ENCODE measurements around the gene SFRP4. TPM values are rescaled to one million over a fixed set of nuclear protein-coding genes. Genes with fewer than 3 reads are reported as not detected.

SFRP4 gene
- total and polyA plus RNA-seq, 9 of the 15 experiments (the other 6 are each of a cell fraction or from before 2014, with no cell fraction given), result not detected

DNA sequence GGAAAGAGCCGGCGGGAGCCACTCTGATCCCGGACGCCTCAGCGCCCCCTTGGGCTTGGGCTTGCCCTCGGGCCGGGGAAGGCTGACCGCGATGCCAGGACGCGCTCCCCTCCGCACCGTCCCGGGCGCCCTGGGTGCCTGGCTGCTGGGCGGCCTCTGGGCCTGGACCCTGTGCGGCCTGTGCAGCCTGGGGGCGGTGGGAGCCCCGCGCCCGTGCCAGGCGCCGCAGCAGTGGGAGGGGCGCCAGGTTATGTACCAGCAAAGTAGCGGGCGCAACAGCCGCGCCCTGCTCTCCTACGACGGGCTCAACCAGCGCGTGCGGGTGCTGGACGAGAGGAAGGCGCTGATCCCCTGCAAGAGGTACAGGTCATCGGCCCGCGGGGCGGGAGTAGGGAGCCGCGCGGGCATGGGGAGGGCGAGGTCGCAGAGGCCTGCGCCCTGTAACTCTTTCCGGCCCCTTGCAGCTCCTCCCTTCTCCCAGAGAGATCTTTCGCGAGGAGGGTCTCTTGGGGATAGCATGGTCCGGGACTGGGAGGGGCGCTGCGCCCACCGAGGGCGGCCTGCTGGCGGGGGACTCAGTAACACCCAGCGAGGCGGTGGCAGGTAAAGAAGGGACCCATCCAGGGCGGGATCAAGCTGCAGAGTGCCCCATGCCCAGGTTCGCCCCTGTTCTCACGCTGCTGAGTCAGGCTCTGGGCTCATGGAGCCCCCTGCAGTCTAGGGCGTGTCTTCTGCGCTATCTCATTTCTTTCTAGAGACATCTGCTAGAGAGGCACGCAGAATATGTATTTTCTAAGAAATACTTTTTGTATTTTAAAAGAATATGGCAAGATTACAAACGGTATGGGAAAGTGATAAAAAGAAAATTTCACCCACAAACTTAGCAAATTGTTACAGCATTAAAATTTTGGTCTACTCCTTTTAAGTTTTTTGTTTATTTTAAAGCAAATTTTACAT, 4.5 kb upstream of the SFRP4 start (continued):
- TF ChIP-seq RREB1 (CRISPR knock-in tag; IDR thresholded peaks at IDR 0.05) (no peak), DMBX1 (CRISPR knock-in tag; IDR thresholded peaks at IDR 0.05; ENCODE audit: borderline replicate concordance) (no peak), KDM1A (IDR thresholded peaks at IDR 0.05) (no peak), ZBTB8A (IDR thresholded peaks at IDR 0.05; ENCODE audit: partially characterized antibody) (no peak), ZNF277 (CRISPR knock-in tag; IDR thresholded peaks at IDR 0.05; ENCODE audit: borderline replicate concordance) (no peak), NFATC3 (IDR thresholded peaks at IDR 0.05) (no peak), ZNF77 (CRISPR knock-in tag; IDR thresholded peaks at IDR 0.05) (no peak), TBP (optimal IDR thresholded peaks at IDR 0.05; ENCODE audit: low read depth, low read length) (no peak), LARP7 (IDR thresholded peaks at IDR 0.05) (no peak), CCAR2 (IDR thresholded peaks at IDR 0.05; ENCODE audit: low read depth, low read length) (no peak), ZNF133 (CRISPR knock-in tag; IDR thresholded peaks at IDR 0.05) (no peak), DIDO1 (tag; IDR thresholded peaks at IDR 0.05; ENCODE audit: low read depth) (no peak), ZNF589 (CRISPR knock-in tag; IDR thresholded peaks at IDR 0.05; ENCODE audit: low read depth) (no peak), STAG1 (CRISPR knock-in tag; IDR thresholded peaks at IDR 0.05; ENCODE audit: borderline replicate concordance) (no peak)
- TF ChIP-seq, protein P1, sequence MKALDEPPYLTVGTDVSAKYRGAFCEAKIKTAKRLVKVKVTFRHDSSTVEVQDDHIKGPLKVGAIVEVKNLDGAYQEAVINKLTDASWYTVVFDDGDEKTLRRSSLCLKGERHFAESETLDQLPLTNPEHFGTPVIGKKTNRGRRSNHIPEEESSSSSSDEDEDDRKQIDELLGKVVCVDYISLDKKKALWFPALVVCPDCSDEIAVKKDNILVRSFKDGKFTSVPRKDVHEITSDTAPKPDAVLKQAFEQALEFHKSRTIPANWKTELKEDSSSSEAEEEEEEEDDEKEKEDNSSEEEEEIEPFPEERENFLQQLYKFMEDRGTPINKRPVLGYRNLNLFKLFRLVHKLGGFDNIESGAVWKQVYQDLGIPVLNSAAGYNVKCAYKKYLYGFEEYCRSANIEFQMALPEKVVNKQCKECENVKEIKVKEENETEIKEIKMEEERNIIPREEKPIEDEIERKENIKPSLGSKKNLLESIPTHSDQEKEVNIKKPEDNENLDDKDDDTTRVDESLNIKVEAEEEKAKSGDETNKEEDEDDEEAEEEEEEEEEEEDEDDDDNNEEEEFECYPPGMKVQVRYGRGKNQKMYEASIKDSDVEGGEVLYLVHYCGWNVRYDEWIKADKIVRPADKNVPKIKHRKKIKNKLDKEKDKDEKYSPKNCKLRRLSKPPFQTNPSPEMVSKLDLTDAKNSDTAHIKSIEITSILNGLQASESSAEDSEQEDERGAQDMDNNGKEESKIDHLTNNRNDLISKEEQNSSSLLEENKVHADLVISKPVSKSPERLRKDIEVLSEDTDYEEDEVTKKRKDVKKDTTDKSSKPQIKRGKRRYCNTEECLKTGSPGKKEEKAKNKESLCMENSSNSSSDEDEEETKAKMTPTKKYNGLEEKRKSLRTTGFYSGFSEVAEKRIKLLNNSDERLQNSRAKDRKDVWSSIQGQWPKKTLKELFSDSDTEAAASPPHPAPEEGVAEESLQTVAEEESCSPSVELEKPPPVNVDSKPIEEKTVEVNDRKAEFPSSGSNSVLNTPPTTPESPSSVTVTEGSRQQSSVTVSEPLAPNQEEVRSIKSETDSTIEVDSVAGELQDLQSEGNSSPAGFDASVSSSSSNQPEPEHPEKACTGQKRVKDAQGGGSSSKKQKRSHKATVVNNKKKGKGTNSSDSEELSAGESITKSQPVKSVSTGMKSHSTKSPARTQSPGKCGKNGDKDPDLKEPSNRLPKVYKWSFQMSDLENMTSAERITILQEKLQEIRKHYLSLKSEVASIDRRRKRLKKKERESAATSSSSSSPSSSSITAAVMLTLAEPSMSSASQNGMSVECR (CRISPR knock-in tag; IDR thresholded peaks at IDR 0.05), result no peak
